SIG-M5 treated with dmso at 0.1 percent for 504 hours (cell line): ENCODE results near the gene CEP135.
"Not testable (repeated sequence)": the region's sequence is repeated elsewhere in the genome, so short reads cannot be mapped to it uniquely, and the experiment has no call there.

Experiments used
- DNase-seq: peaks from one replicate; lab custom pipeline; 2025; ENCODE audit not compliant: unreplicated experiment; lab: John Stamatoyannopoulos, UW

Gene CEP135

DNA sequence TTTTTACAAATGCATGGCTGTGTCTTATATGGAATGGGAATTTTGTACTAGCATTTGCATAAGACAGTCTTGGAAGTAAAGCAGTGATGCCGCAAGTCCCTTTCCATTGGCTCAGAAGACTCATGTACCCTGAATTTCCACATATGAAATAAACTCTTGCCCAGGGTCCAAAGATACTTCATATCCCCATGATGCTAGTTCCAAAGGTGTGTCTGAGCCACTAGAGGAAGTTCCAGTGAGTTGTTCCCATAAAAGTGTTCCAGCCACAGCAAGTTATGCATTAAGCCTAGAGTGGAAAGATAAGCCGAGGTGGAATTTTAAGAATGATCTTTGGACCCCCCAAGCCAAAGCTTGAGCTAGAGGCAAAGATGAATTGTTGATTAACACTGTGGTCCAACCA is 9.3 kb upstream of the CEP135 start:
- no peak for DNase-seq

DNA sequence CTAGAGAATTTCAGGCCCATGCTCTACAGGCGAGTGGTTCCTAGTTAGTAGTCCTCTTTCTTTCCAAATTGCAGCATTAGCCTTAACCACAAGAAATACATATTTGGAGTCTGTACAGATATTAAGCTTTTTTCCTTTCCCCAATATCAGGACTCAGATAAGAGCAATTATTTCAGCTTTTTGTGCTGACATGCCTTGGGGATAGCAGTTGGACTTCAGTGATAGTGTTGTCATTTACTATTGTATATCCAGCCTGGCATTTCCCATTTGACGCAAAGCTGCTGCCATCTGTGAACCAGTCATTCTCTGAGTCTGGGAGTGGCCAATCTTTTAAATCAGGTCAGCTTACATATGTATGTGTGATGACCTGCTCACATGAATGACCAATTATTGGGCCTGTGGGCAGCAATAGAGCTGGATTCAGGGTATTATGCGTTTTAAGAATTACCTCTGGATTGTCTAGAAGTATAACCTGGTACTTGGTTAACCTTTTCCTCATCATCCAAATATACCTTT is 6.8 kb upstream of the CEP135 start:
- DNase-seq: no peak

DNA sequence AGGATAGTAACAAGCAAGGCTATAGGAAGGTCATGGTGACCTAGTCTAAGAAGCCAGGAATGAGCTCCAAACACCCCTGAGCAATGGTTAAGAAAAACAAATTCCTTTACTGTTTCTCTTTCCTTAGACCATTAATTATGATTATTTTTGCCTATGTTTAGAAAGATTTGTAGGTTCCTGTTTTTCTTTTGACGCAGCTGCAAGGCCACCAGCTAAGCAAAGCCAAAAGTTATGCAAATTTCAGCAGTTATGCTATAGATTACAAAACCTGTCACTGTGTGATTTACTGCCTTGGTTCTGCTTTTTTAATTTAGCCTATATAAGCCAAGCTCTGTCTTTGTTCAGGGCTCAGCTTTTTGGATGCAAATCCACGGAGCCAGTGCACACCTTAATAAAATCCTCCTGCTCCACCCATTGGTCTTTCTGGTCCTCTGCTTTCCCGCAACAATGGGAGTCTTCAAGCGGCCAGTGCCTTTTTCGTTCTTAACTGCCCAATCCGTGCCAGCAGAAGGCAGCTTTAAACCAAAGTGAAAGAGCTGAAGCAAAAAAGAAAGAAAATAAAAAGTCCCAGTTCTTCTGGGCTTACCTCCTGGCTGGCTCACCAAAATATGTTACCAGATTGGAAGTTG is 1.4 kb upstream of the CEP135 start:
- peak; percentile 88 for DNase-seq

DNA sequence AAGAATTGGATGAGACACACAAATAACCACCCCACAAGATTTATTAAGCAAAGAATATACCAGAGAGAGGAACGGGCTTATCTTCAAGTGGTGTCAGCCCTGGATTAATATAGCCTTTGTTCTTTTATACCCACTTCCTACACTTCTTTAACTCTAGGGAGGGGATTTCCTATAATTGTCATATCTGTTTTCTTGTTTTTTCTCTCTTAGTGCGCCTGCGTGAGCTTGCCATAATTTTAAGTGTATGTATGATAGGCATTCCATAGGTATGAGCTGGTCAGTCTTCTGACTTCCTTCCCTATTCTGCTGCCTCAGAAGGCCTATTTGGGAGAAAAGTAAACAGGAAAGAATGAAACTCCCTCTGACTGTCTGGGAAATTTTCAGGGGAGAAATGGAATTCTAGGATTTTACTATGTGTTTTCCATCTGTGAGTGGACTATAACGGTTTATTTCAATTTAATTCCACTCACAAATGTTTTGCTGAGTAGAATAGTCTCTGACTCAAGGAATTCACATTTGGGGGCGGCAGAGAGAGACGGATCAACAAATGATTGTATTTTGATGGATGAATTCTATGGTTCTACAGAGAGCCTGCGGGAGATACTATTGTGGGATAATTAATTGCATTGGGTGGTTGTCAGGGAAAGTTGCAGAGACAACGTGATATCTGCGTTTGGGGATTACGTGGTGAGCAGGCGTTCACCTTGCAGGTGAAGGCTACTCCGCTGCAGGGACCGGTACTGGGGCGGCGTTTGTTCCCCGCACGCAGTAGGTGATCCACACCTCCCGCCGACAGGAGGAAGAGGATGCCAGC is 626 bp upstream of the CEP135 start:
- peak; percentile 42 for DNase-seq

DNA sequence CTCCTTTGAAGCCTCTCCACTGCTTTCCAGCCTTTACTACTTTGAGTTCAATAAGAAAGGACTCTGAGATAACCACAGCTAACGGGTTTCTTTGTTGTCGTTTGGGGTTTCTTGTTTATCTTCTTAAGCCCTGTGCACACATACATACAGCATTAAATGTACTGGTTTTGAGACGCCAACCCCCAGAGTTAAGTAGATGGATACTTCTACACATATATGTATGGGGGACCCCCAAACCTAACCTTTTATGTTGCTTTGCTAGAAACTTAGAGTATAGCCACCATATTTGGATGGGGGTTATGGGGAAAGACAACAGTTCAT is 697 bp downstream of the CEP135 start:
- DNase-seq: no peak

DNA sequence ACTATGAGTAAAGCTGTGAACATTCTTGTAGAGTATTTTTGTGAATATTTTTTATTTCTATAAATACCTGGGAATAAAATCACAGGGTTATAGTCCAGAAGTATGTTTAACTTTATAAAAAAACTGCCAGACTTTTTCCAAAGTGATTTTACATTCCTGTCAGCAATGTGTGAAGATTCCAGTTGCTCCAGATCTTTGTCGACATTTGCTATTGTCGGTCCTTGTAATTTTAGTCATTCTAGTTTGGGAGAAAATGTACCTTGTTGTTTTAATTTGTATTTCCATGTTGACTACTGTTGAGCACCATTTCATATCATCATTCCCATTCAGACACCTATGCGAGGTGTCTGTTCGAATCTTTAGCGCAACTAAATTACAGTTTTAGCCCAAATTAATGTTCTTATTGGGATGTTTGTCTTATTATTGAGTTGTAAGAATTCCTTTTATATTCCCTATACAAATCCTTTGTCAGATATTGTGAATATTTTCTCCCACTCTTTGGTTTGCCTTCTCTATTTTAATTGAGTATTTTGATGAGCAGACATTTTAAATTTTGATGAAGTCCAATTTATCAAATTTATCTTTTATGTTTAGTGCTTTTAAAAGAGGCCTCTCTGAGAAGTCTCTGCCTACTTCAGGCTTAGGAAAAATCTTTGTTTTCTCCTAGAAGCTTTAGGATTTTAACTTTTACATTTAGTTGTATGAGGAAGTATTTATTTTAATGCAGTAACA is 2.6 kb downstream of the CEP135 start:
- no peak for DNase-seq

DNA sequence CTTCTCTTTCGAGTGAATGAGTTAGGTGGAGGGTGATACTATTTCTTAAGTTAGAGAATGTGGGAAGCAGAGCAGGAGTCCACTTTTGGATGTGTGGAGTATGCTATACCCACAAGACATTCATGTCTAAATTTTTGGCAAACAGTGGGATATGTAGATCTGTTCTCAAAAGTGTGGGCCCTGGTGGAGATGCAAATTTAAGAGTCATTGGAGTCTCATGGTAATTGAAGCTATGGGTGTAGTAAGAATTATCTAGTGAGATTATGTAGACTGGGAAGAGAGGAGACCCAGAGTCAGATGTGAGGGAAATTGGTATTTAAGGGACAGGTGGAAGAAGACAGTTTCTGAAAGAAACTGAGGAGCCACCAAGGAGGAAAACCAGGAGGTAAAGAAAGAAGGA is 7.0 kb downstream of the CEP135 start:
- DNase-seq: no peak

DNA sequence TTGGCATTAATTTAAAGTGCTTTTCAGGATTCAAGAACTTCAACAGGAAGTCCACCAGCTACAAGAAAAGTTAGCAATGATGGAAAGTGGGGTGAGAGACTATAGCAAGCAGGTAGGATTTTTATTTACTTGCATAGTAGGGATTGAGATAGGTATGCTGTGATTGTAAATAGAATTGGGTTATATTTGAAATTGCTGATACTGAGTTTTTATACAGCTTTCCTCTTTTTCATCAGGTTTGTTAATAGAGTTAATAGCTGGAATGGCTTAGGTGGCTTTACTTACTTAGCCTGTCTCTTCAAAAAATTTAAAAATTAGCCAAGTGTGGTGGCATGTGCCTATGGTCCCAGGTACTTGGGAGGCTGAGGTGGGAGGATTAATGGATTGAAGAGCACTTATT is 10.9 kb downstream of the CEP135 start:
- no peak for DNase-seq

DNA sequence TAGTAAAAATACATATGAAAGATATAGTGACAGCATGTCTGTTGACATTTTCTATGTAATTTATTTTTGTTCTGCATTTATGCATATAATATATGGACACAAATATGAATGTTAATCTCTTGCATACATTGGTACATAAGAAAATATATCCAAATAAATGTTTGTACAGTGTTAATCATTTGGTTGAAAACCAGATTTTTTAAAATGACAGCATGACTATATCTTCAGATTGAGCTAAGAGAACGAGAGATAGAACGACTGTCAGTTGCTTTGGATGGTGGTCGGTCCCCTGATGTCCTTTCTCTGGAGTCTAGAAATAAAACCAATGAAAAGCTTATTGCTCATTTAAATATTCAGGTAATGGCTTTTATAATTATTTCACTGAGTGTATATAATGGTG is 15.3 kb downstream of the CEP135 start:
- no peak for DNase-seq

DNA sequence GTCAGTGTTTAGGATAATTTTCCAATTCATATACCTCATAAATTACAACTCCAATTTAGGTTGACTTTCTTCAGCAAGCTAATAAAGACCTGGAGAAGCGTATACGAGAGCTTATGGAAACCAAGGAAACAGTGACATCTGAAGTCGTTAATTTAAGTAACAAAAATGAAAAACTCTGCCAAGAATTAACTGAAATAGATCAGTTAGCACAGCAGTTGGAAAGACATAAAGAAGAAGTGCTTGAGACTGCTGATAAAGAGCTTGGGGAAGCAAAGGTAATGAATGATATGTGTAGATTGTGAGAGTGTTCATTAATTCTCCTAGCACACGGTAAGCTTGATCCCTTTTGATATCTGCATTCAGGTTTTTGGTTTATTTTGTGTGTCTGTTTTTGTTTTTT is 16.8 kb downstream of the CEP135 start:
- no peak for DNase-seq

DNA sequence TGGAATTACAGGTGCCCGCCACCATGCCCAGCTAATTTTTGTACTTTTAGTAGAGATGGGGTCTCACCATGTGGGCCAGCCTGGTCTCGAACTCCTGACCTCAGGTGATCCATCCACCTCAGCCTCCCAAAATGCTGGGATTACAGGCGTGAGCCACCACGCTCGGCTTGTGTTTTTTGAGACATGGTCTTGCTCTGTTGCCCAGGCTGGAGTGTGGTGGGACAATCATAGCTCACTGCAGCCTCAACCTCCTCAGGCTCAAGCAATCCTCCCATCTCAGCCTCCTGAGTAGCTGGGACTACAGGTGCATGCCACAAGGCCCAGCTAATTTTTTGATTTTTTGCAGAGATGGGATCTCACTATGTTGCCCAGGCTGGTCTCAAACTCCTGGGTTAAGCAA is 17.6 kb downstream of the CEP135 start:
- not testable (repeated sequence) for DNase-seq

DNA sequence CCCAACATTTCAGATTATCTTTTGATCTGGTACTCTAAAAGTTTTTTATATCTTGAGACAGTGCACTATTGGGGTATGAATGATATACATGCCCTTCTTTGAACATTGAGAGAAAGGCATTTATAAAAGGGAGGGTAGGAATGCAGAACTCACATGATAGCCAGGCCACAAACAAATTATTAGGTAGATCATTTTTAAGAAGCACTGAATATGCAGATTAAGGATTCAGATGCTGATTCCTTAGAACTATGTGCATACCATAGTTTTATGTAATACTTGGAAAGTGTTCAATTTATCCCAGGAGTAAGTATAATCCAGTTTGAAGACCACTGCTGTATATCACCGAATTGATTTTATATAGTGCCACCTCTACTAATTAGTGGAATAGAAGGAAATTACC is 18.6 kb downstream of the CEP135 start:
- DNase-seq: no peak

DNA sequence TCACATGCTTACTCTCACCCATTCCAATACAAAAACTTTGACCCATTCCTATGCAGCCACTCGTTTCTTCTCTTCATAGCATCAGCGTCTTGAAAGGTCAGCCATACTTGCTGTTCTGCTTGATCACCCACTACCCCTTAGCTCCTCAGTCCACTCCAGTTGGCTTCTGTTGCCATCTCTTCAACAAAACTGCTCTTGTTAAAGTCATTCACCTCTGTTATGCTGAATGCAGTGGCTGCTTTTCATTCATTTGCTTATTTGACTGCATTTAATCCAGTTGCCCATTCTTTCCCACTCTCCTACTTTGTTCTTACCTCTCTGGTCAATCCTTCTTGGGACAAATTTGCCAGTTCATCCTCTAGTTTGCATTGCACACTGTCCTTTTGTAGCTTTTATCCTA is 24.9 kb downstream of the CEP135 start:
- DNase-seq: no peak

DNA sequence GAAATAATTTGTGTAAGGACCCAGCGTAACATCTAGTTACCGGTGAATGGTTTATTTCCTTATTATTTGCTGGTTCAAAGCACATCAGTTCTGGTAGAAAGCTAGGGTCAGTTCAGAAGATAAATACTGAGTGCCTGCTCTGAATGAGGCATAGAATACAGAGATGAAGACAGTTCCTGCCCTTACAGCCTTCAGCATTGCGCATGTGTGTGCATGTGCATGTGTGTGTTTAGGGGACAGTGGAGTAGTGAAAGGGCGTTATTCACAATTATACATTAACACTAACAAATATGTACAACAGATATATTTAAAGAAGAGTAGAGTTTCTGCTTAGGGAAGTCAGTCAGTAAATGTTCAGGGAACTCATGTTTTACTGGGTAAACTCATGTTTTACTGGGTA is 29.1 kb downstream of the CEP135 start:
- no peak for DNase-seq

DNA sequence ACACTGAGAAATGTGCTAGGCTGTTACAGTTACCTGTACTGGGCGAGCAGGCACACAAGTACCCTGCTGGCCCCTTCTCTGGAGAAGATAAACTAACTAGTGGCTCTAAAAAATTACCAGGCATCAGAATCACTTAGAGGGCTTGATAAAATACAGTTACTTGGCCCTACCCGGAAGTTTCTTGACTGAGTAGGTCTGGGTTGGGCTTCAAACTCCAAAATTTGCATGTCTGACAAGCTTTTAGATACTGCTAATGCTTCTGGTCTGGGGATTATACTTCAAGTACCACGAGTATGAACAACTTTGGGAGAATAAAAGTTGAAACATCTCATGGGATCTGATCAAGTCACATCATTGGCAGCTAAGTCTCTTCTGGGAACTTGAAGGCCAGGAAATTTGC is 30.8 kb downstream of the CEP135 start:
- DNase-seq: no peak

DNA sequence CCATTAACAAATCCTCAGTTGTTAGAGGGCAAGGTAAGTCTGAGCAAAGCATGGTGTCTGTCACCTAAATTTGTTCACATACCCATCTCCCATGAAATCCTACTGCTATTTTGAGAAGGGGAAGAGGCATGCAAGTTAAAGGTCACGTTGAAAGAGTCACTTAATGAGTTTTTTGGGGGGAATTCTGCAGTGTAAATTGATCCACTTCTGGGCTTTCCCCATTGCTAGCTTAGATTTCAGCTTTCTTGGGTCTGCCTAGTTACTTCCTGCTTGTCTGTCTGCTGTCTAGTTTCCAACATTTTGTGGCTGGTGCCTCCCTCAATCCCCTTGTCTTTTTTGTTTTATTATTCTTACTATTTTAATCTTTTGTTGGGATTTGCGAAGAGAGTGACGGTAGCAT is 32.0 kb downstream of the CEP135 start:
- no peak for DNase-seq

DNA sequence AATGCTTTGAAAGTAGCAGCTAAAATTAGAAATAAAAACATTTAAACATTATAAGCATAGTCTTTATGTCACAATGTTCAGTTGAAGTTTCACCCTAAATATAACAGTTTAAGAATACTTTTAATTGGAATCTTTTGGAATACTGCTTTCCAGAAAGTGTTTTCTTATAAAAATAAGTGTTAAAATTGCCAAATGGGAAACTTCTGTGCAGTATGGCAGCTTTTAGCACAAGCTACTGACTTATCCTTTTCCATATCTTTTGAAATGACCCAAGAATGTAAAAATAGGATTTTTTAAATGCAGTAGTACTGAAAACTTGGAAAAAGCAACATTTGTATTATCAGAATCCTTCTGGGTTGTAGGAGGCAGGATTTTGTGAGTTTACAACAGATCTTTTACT is 34.2 kb downstream of the CEP135 start:
- DNase-seq: no peak

DNA sequence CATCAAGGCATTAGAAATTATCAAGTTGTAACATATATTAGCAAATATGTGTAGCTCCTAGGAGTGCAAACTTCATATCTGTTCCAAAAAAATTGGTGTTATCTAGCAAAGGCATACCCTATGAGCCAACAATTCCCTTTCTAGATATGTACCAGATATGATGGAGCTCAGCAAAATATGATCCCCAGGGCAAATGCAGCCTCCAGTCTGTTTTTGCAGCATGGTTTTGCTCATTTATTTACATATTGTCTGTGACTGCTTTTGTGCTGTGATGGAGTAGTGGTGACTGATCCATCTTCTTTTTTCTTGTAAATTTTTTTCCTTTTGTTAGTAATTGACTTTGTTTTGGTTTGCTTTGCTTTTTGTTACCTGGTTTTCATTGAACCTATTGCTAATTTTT is 41.0 kb downstream of the CEP135 start:
- DNase-seq: no peak

DNA sequence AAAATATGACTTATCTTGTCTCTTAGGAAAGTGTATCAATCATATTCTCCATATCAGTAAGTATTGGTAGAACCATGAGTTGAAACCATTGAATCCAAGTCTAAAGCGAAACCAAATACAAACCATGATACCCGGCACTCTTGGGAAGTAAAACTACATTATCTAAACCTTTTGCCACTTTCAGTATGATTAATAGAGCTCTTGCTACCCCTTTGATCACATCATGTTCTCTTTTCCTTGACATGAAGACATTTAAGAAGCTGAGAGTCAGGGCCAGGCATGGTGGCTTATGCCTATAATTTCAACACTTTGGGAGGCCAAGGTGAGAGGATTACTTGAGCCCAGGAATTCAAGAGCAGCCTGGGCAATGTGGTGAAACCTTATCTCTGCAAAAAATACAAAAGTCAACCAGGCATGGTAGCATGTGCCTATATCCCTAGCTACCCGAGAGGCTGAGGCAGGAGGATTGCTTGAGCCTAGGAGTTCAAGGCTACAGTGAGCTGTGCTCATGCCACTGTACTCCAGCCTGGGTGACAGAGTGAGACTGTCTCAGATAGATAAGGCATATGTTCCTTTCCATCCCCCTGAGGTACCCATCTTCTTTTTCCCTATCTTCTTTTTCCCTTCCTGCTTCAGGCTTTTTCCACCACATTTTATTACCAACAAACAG is 45.4 kb downstream of the CEP135 start:
- no peak for DNase-seq

DNA sequence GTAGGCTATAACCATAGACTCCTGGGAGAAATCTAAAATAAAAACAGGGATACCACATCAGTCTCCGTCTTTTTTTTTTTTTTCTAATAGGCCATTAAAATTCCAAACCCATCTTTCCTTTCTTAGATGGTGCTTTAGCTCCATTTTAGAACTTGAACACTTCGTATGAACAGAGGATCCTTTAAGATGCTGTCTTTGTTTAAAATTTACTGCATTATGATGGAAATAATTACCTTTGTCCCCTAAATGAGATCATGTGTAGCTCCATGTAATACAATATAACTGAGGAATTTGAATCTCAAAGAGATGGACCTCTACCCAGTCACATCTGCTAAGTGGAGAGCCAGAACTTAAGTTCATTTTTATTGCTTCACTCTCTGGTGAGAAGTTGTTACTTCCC is 47.9 kb downstream of the CEP135 start:
- DNase-seq: no peak

DNA sequence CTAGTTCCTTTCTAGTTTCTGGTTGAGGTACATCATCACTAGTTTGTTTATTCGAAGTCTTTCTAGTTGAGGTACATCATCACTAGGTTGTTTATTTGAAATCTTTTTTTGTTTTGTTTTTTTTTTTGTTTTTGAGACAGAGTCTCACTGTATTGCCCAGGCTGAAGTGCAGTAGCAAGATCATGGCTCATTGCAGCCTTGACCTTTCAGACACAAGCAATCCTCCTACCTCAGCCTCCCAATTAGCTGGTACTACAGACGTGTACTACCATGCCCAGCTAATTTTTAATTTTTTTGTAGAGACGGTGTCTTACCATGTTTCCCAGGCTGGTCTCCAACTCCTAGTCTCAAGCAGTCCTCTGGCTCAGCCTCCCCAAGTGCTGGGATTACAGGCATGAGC is 54.9 kb downstream of the CEP135 start:
- DNase-seq: no peak

DNA sequence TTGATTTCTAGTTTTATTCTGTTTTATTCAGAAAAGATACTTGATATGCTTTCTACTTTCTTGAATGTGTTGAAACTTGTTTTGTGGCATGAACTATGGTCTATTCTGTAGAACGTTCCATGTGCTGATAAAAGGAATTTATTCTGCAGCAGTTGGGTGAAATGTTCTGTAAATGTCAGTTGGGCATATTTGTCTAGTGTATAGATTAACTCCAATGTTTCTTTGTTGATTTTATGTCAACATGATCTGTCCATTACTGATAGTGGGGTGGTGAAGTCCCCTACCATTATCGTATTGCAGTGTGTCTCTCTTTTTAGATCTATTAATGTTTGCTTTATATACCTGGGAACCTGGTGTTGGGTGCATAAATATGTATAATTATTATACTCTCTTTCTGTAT is 55.5 kb downstream of the CEP135 start:
- DNase-seq: no peak
